HPDE6-E6E7 (cell line): ENCODE measurements around the gene ATF6.
"Not testable (repeated sequence)": the region's sequence is repeated elsewhere in the genome, so short reads cannot be mapped to it uniquely, and the experiment has no call there.

Source experiments
- DNase-seq: peaks from one replicate; pipeline ENCODE4 v3.0.0; 2011; ENCODE audit warnings: missing footprints; ENCODE audit errors: extremely low spot score

ATF6 gene

GRCh38 chr1:161766102-161766981 is at the start of gene ATF6:
ATF6 (plus strand) TSS chr1:161766320; CDS start chr1:161766361, 41 bp downstream.
- DNase-seq = peak; percentile 64

GRCh38 chr1:161718559-161719324 is 47.4 kb upstream of the ATF6 start:
- DNase-seq = no peak

GRCh38 chr1:161719325-161719611 is 46.9 kb upstream of the ATF6 start:
- no peak for DNase-seq

- no peak for DNase-seq
These were observed 45.7 kb upstream of the ATF6 start for GRCh38 chr1:161720422-161720821.

- no peak for DNase-seq
These were observed 45.0 kb upstream of the ATF6 start, which contains the start of gene FCRLB for GRCh38 chr1:161720956-161721737. FCRLB (plus strand) TSS chr1:161721544; CDS start chr1:161722673, 1,129 bp downstream.

- DNase-seq = no peak
These were observed 44.3 kb upstream of the ATF6 start for GRCh38 chr1:161721738-161722343.

GRCh38 chr1:161722406-161722805 is 43.7 kb upstream of the ATF6 start:
- no peak for DNase-seq

GRCh38 chr1:161723459-161724141 is 42.5 kb upstream of the ATF6 start:
- DNase-seq = peak; percentile 46

GRCh38 chr1:161725258-161725907 is 40.7 kb upstream of the ATF6 start:
- DNase-seq = not testable (repeated sequence)

- no peak for DNase-seq
These were observed 40.1 kb upstream of the ATF6 start for GRCh38 chr1:161725908-161726472.

- DNase-seq = peak; percentile 45
These were observed 39.5 kb upstream of the ATF6 start for GRCh38 chr1:161726473-161727255.

- DNase-seq = no peak
These were observed 38.7 kb upstream of the ATF6 start for GRCh38 chr1:161727256-161727924.

GRCh38 chr1:161728376-161729226 is 37.5 kb upstream of the ATF6 start:
- no peak for DNase-seq

- peak; percentile 71 for DNase-seq
These were observed 36.0 kb upstream of the ATF6 start for GRCh38 chr1:161730050-161730564.

- DNase-seq = no peak
These were observed 34.9 kb upstream of the ATF6 start for GRCh38 chr1:161731241-161731640.

- no peak for DNase-seq
These were observed 34.0 kb upstream of the ATF6 start for GRCh38 chr1:161731981-161732718.

- peak; percentile 66 for DNase-seq
These were observed 32.6 kb upstream of the ATF6 start for GRCh38 chr1:161733526-161733925.
